Measurements from ENCODE around the gene KPNA3. TPM values are rescaled to one million over a fixed set of nuclear protein-coding genes. Genes with fewer than 3 reads are reported as not detected.

The KPNA3 gene
- total and polyA plus RNA-seq, 4 experiments from 2014 or later: 21.1 to 25.2 (median 22.2) TPM

- no peaks in the 10 kb centered on the region for H3K9me3 ChIP-seq (ENCODE audit: control insufficient read depth in 1 of 2, low read length in 2 of 2)
- ChIA-PET CTCF (ENCODE audit: partially characterized antibody) (no interaction called here), POLR2A (ENCODE audit: partially characterized antibody) (no interaction called here)
- intact Hi-C loops (cut with micrococcal nuclease): no loop called here
- H3K4me1 ChIP-seq (ENCODE audit: insufficient read depth, low read length): no peaks in the 10 kb centered on the region
- H3K27me3 ChIP-seq (ENCODE audit: insufficient read depth, low read length): no peaks in the 10 kb centered on the region
- Mint-ChIP-seq H3K27ac (peak overlapping the region in 1 of 7 donors; percentile 37), H3K9me3 (no peaks in the 10 kb centered on the region), H3K36me3 (peaks cover 5 to 11% of the 10 kb centered on the region in 2 donors), H3K4me3 (peak overlapping the region in 2 of 8 donors; percentile 22 to 42), H3K27me3 (no peaks in the 10 kb centered on the region), H3K4me1 (peaks cover 18 to 28% (median 25%) of the 10 kb centered on the region in 4 donors)
- DNase-seq: no peak
- H3K4me3 ChIP-seq (ENCODE audit: low read length in 2 of 2): no peak overlapping the region
- H3K36me3 ChIP-seq (ENCODE audit: insufficient read depth, low read length): no peaks in the 10 kb centered on the region
- H3K27ac ChIP-seq (ENCODE audit: low read depth, low read length): no peak overlapping the region
Measured at GRCh38 chr13:49683489-49683888, 109.0 kb downstream of the KPNA3 start.

DNA sequence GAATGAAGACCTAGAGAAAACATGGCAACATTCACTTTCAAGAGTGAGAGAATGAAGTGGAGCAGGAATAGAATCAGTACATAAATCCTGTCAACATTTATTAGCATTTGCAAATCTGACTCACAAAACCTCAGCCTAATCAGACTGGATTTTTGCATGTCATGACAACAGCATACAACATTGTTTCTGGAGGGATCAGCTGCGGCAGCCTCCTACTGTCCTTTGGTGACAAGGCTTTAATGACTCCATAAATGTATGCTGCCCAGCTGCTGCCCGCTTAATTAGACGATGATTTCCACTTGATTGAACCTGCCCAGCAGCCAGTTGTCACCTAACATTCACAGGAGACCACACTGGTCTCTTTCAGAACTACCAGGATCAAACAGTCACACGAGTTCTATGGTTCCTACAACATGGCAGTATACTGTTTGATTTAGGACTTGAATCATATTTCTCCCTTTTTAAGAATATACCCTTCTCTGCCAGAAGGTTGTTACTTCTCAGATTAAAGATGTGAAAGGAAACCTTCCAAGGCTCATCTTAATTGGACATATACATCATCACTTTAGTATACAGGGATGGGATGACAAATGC, 110.5 kb downstream of the KPNA3 start:
- H3K36me3 ChIP-seq (ENCODE audit: insufficient read depth, low read length): no peaks in the 10 kb centered on the region
- H3K4me3 ChIP-seq (ENCODE audit: low read length in 2 of 2): no peak overlapping the region
- peaks cover 14 to 22% (median 18%) of the 10 kb centered on the region in 4 donors for H3K4me1 Mint-ChIP-seq
- CTCF ChIA-PET (ENCODE audit: partially characterized antibody): no interaction called here
- H3K9me3 ChIP-seq (ENCODE audit: control insufficient read depth in 1 of 2, low read length in 2 of 2): no peaks in the 10 kb centered on the region
- H3K27me3 Mint-ChIP-seq: no peaks in the 10 kb centered on the region
- peaks cover 4 to 18% of the 10 kb centered on the region in 2 donors for H3K36me3 Mint-ChIP-seq
- no peaks in the 10 kb centered on the region for H3K27me3 ChIP-seq (ENCODE audit: insufficient read depth, low read length)
- H3K9me3 Mint-ChIP-seq: no peaks in the 10 kb centered on the region
- DNase-seq: no peak
- intact Hi-C loops (cut with micrococcal nuclease): no loop called here
- POLR2A ChIA-PET (ENCODE audit: partially characterized antibody): no interaction called here
- H3K4me3 Mint-ChIP-seq: no peak overlapping the region
- H3K4me1 ChIP-seq (ENCODE audit: insufficient read depth, low read length): no peaks in the 10 kb centered on the region
- H3K27ac ChIP-seq (ENCODE audit: low read depth, low read length): no peak overlapping the region
- peak overlapping the region in 1 of 7 donors; percentile 13 for H3K27ac Mint-ChIP-seq

DNA sequence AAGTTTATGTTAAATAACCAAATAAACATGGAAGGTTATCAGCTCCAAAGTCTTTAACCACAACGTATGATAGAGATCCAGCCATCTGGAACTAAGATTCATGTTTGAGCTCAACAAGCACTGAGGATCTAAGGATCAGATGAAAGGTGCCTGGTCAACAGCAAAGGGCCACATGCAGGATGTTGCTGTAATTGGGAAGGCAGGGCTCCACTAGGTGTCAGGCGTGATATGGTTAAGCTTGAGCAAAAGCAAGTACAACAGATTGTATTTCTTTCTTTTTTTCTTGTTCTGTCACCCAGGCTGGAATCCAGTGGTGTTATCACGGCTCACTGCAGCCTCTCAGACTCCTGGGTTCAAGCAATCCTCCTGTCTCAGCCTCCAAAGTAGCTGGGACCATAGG, 113.2 kb downstream of the KPNA3 start:
- Mint-ChIP-seq H3K27me3 (no peaks in the 10 kb centered on the region), H3K4me3 (no peak overlapping the region), H3K36me3 (peaks cover 2 to 16% of the 10 kb centered on the region in 2 donors), H3K4me1 (peaks cover 7 to 15% (median 13%) of the 10 kb centered on the region in 4 donors), H3K27ac (no peak overlapping the region), H3K9me3 (peaks cover 0 to 2% (median 0%) of the 10 kb centered on the region in 8 donors)
- Histone ChIP-seq H3K4me3 (ENCODE audit: low read length in 2 of 2) (no peak overlapping the region), H3K27me3 (ENCODE audit: insufficient read depth, low read length) (no peaks in the 10 kb centered on the region), H3K36me3 (ENCODE audit: insufficient read depth, low read length) (no peaks in the 10 kb centered on the region), H3K9me3 (ENCODE audit: control insufficient read depth in 1 of 2, low read length in 2 of 2) (no peaks in the 10 kb centered on the region), H3K27ac (ENCODE audit: low read depth, low read length) (no peak overlapping the region), H3K4me1 (ENCODE audit: insufficient read depth, low read length) (no peaks in the 10 kb centered on the region)
- no peak for DNase-seq
- intact Hi-C loops (cut with micrococcal nuclease): no loop called here
- ChIA-PET CTCF (ENCODE audit: partially characterized antibody) (interaction anchor here (0.9 to 1.1 kb wide), 2 partner anchors 13 to 167 kb away, joined by 3 to 4 read pairs; partner anchors contain the start of gene EBPL), POLR2A (ENCODE audit: partially characterized antibody) (no interaction called here)

DNA sequence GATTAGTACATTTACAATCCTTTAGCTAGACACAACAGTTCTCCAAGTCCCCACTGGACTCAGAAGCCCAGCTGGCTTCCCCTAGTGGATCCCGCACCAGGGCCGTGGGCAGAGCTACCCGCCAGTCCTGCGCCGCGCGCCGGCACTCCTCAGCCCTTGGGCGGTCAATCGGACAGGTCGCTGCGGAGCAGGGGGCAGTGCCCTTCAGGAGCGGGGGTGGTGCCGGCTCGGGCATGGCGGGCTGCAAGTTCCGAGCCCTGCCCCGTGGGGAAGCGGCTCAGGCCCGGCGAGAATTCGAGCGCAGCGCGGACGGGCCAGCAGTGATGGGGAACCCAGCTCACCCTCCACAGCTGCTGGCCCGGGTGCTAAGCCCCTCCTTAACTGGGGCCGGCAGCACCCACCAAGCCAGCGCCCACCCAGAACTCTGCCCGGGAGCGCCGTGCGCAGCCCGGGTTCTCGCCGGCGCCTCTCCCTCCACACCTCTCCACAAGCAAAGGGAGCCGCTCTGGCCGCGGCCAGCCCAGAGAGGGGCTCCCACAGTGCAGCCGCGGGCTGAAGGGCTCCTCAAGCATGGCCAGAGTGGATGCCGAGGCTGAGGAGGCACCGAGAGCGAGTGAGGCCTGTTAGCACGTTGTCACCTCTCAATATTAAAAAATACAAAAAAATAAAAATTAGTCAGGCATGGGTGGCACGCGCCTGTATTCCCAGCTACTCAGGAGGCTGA, 114.1 kb downstream of the KPNA3 start:
- no peaks in the 10 kb centered on the region for H3K27me3 ChIP-seq (ENCODE audit: insufficient read depth, low read length)
- H3K27me3 Mint-ChIP-seq: no peaks in the 10 kb centered on the region
- H3K4me3 ChIP-seq (ENCODE audit: low read length in 2 of 2): no peak overlapping the region
- peaks cover 2 to 16% of the 10 kb centered on the region in 2 donors for H3K36me3 Mint-ChIP-seq
- DNase-seq: no peak
- peaks cover 2 to 9% (median 6%) of the 10 kb centered on the region in 4 donors for H3K4me1 Mint-ChIP-seq
- H3K4me3 Mint-ChIP-seq: no peak overlapping the region
- H3K9me3 ChIP-seq (ENCODE audit: control insufficient read depth in 1 of 2, low read length in 2 of 2): no peaks in the 10 kb centered on the region
- H3K9me3 Mint-ChIP-seq: peaks cover 0 to 2% (median 0%) of the 10 kb centered on the region in 8 donors
- POLR2A ChIA-PET (ENCODE audit: partially characterized antibody): interaction anchor here (0.8 kb wide), 1 partner anchor 13 kb away, joined by 4 read pairs; the partner anchor contains the start of gene EBPL
- no peak overlapping the region for H3K27ac Mint-ChIP-seq
- CTCF ChIA-PET (ENCODE audit: partially characterized antibody): no interaction called here
- H3K4me1 ChIP-seq (ENCODE audit: insufficient read depth, low read length): no peaks in the 10 kb centered on the region
- no peak overlapping the region for H3K27ac ChIP-seq (ENCODE audit: low read depth, low read length)
- intact Hi-C loops (cut with micrococcal nuclease): no loop called here
- H3K36me3 ChIP-seq (ENCODE audit: insufficient read depth, low read length): no peaks in the 10 kb centered on the region

GRCh38 chr13:49676581-49677298, 115.7 kb downstream of the KPNA3 start:
- H3K27ac ChIP-seq (ENCODE audit: low read depth, low read length): no peak overlapping the region
- POLR2A ChIA-PET (ENCODE audit: partially characterized antibody): interaction anchor here (1.7 kb wide), 1 partner anchor 116 kb away, joined by 5 read pairs; the partner anchor contains the start of gene KPNA3
- peak overlapping the region in 1 of 7 donors; percentile 35 for H3K27ac Mint-ChIP-seq
- intact Hi-C loops (cut with micrococcal nuclease): no loop called here
- H3K9me3 ChIP-seq (ENCODE audit: control insufficient read depth in 1 of 2, low read length in 2 of 2): no peaks in the 10 kb centered on the region
- H3K9me3 Mint-ChIP-seq: peaks cover 0 to 2% (median 0%) of the 10 kb centered on the region in 8 donors
- H3K4me3 Mint-ChIP-seq: no peak overlapping the region
- peaks cover 2 to 16% of the 10 kb centered on the region in 2 donors for H3K36me3 Mint-ChIP-seq
- DNase-seq: no peak
- CTCF ChIA-PET (ENCODE audit: partially characterized antibody): no interaction called here
- no peaks in the 10 kb centered on the region for H3K27me3 ChIP-seq (ENCODE audit: insufficient read depth, low read length)
- peaks cover 0 to 4% (median 3%) of the 10 kb centered on the region in 4 donors for H3K4me1 Mint-ChIP-seq
- no peaks in the 10 kb centered on the region for H3K27me3 Mint-ChIP-seq
- no peak overlapping the region for H3K4me3 ChIP-seq (ENCODE audit: low read length in 2 of 2)
- H3K4me1 ChIP-seq (ENCODE audit: insufficient read depth, low read length): no peaks in the 10 kb centered on the region
- H3K36me3 ChIP-seq (ENCODE audit: insufficient read depth, low read length): no peaks in the 10 kb centered on the region

- no peak for DNase-seq
- peaks cover 0 to 2% (median 0%) of the 10 kb centered on the region in 8 donors for H3K9me3 Mint-ChIP-seq
- Histone ChIP-seq H3K4me1 (ENCODE audit: insufficient read depth, low read length) (no peaks in the 10 kb centered on the region), H3K9me3 (ENCODE audit: control insufficient read depth in 1 of 2, low read length in 2 of 2) (no peaks in the 10 kb centered on the region), H3K36me3 (ENCODE audit: insufficient read depth, low read length) (peaks cover 8% of the 10 kb centered on the region), H3K27ac (ENCODE audit: low read depth, low read length) (no peak overlapping the region), H3K4me3 (ENCODE audit: low read length in 2 of 2) (no peak overlapping the region), H3K27me3 (ENCODE audit: insufficient read depth, low read length) (no peaks in the 10 kb centered on the region)
- peak overlapping the region in 1 of 7 donors; percentile 61 for H3K27ac Mint-ChIP-seq
- intact Hi-C loops (cut with micrococcal nuclease): no loop called here
- H3K4me3 Mint-ChIP-seq: no peak overlapping the region
- H3K27me3 Mint-ChIP-seq: no peaks in the 10 kb centered on the region
- peaks cover 0 to 1% (median 0%) of the 10 kb centered on the region in 4 donors for H3K4me1 Mint-ChIP-seq
- ChIA-PET CTCF (ENCODE audit: partially characterized antibody) (interaction anchor here (1.0 to 1.5 kb wide), 3 partner anchors 174 to 1241 kb away, joined by 3 to 4 read pairs (median 3); no protein-coding TSS in a partner anchor), POLR2A (ENCODE audit: partially characterized antibody) (interaction anchor here (1.6 kb wide), 1 partner anchor 20 kb away, joined by 3 read pairs; the partner anchor contains the start of gene EBPL)
- H3K36me3 Mint-ChIP-seq: peaks cover 15 to 23% of the 10 kb centered on the region in 2 donors
Measured at GRCh38 chr13:49670828-49671227, 121.7 kb downstream of the KPNA3 start.

Data from CD4-positive, alpha-beta memory T cell (primary cell).